ENCODE measurements around the gene VPS8. TPM values are rescaled to one million over a fixed set of nuclear protein-coding genes. Genes with fewer than 3 reads are reported as not detected.

The VPS8 gene
- total RNA-seq, 1 experiment from 2014 or later: 37.6 TPM

GRCh38 chr3:184770541-184770940, 41.4 kb upstream of the VPS8 start:
- RAD21 ChIA-PET (ENCODE audit: low non-redundant PET in 1 of 2, low total read pairs in 2 of 2, uncharacterized antibody in 2 of 2, unreplicated experiment in 2 of 2): no interaction called here

GRCh38 chr3:184771301-184772127, 40.5 kb upstream of the VPS8 start:
- Histone ChIP-seq H3K36me3 (ENCODE audit: control insufficient read depth in 1 of 2, insufficient read depth in 2 of 2, low read length in 2 of 2) (no peaks in the 10 kb centered on the region), H3K4me1 (ENCODE audit: control insufficient read depth in 1 of 2, insufficient read depth in 2 of 2, low read length in 2 of 2) (peaks cover 0 to 4% of the 10 kb centered on the region in 2 experiments; a peak in 1 of 4 replicates), H2AFZ (ENCODE audit: low read depth, low read length, poor library complexity, severe bottlenecking) (no peak overlapping the region), H3K4me3 (replicated peaks in 1 of 2; ENCODE audit: low read depth in 1 of 2, low read length in 2 of 2) (no peak overlapping the region), H3K9me2 (ENCODE audit: insufficient read depth) (no peaks in the 10 kb centered on the region), H3K4me2 (ENCODE audit: low read length) (no peak overlapping the region), H3K27ac (ENCODE audit: low read depth, low read length) (no peak overlapping the region), H3K9me3 (ENCODE audit: control insufficient read depth in 1 of 2, insufficient read depth in 1 of 2, low read depth in 1 of 2, low read length in 2 of 2) (no peaks in the 10 kb centered on the region), H3K79me2 (ENCODE audit: insufficient read depth, low read length) (no peaks in the 10 kb centered on the region), H3K9ac (ENCODE audit: low read length) (no peak overlapping the region), H3K27me3 (ENCODE audit: insufficient read depth, low read length) (no peaks in the 10 kb centered on the region), H4K20me1 (ENCODE audit: insufficient read depth) (no peaks in the 10 kb centered on the region)
- POLR2A ChIA-PET: no interaction called here
- no TSS peak for BruUV-seq (replicated peaks)
- ATAC-seq (no peak), DNase-seq (ENCODE audit: low read depth, low spot score) (no peak)
- RAD21 ChIA-PET (ENCODE audit: low non-redundant PET in 1 of 2, low total read pairs in 2 of 2, uncharacterized antibody in 2 of 2, unreplicated experiment in 2 of 2): interaction anchor here in 1 of 2 experiments (1.6 kb wide), 1 partner anchor 210 kb away, joined by 7 read pairs; the partner anchor contains the start of gene EPHB3
- CTCF ChIA-PET: interaction anchor here (0.9 kb wide), 1 partner anchor 37 kb away, joined by 3 read pairs; no protein-coding TSS in a partner anchor
- intact Hi-C loops (cut with micrococcal nuclease): loop anchor here (10.0 kb wide), 1 partner anchor 397 kb away; the partner anchor contains the start of gene THPO
- TF ChIP-seq SP1 (IDR thresholded peaks at IDR 0.05; ENCODE audit: low read depth) (no peak), POLR2A (IDR thresholded peaks at IDR 0.05; ENCODE audit: borderline replicate concordance, extremely low read depth, insufficient read depth, insufficient read length) (no peak), JUND (IDR thresholded peaks at IDR 0.05) (no peak), YY1 (IDR thresholded peaks at IDR 0.05; ENCODE audit: extremely low read depth, insufficient replicate concordance, low read depth, low read length) (no peak), FOSL1 (IDR thresholded peaks at IDR 0.05; ENCODE audit: low read depth) (no peak), RAD21 (IDR thresholded peaks at IDR 0.05; ENCODE audit: low read depth) (no peak), SIN3A (IDR thresholded peaks at IDR 0.05; ENCODE audit: low read depth) (no peak), ZFX (IDR thresholded peaks at IDR 0.05) (no peak), EZH2phosphoT487 (IDR thresholded peaks at IDR 0.05; ENCODE audit: borderline replicate concordance) (no peak), ZNF274 (IDR thresholded peaks at IDR 0.05; ENCODE audit: low read depth, low read length) (no peak), CTCF (IDR thresholded peaks at IDR 0.05 in 2 of 3, conservative IDR thresholded peaks at IDR 0.05 in 1 of 3; ENCODE audit: borderline replicate concordance in 1 of 3, insufficient read depth in 1 of 3, low read depth in 2 of 3, low read length in 2 of 3) (no peak), MAX (IDR thresholded peaks at IDR 0.05) (no peak), TCF7L2 (IDR thresholded peaks at IDR 0.05; ENCODE audit: borderline replicate concordance, extremely low read depth, insufficient read depth, insufficient read length) (no peak), ELF1 (IDR thresholded peaks at IDR 0.05; ENCODE audit: borderline replicate concordance, low read depth) (no peak)

More at GRCh38 chr3:184770541-184770940, 41.4 kb upstream of the VPS8 start:
- Histone ChIP-seq H3K4me3 (replicated peaks in 1 of 2; ENCODE audit: low read depth in 1 of 2, low read length in 2 of 2) (no peak overlapping the region), H4K20me1 (ENCODE audit: insufficient read depth) (no peaks in the 10 kb centered on the region), H3K79me2 (ENCODE audit: insufficient read depth, low read length) (no peaks in the 10 kb centered on the region), H3K4me2 (ENCODE audit: low read length) (no peak overlapping the region), H3K36me3 (ENCODE audit: control insufficient read depth in 1 of 2, insufficient read depth in 2 of 2, low read length in 2 of 2) (no peaks in the 10 kb centered on the region), H3K9ac (ENCODE audit: low read length) (no peak overlapping the region), H3K9me3 (ENCODE audit: control insufficient read depth in 1 of 2, insufficient read depth in 1 of 2, low read depth in 1 of 2, low read length in 2 of 2) (no peaks in the 10 kb centered on the region), H3K27me3 (ENCODE audit: insufficient read depth, low read length) (no peaks in the 10 kb centered on the region), H3K9me2 (ENCODE audit: insufficient read depth) (no peaks in the 10 kb centered on the region), H2AFZ (ENCODE audit: low read depth, low read length, poor library complexity, severe bottlenecking) (no peak overlapping the region), H3K4me1 (ENCODE audit: control insufficient read depth in 1 of 2, insufficient read depth in 2 of 2, low read length in 2 of 2) (peaks cover 0 to 13% of the 10 kb centered on the region in 2 experiments; a peak in 1 of 4 replicates), H3K27ac (ENCODE audit: low read depth, low read length) (no peak overlapping the region)
- TF ChIP-seq SIN3A (IDR thresholded peaks at IDR 0.05; ENCODE audit: low read depth): no peak
- BruUV-seq (replicated peaks): no TSS peak
- ATAC-seq (no peak), DNase-seq (ENCODE audit: low read depth, low spot score) (no peak)
- ChIA-PET POLR2A (no interaction called here), CTCF (no interaction called here)
- intact Hi-C loops (cut with micrococcal nuclease): loop anchor here (10.0 kb wide), 1 partner anchor 396 kb away; the partner anchor contains the start of gene THPO

All from HCT116 (cell line).